GM12801 (cell line): Measurements from ENCODE around the gene NHS.

Source experiments
- CTCF ChIP-seq: IDR thresholded peaks from one replicate; pipeline ENCODE4 v1.5.1; 2011; ENCODE audit warnings: control low read depth; ENCODE audit not compliant: insufficient read length; ENCODE audit errors: extremely low read depth

The NHS gene

GRCh38 chrX:17377091-17377717 is 2.2 kb downstream of the NHS start:
- no peak for TF ChIP-seq CTCF

GRCh38 chrX:17377795-17378194 is 2.8 kb downstream of the NHS start:
- TF ChIP-seq CTCF: no peak

- no peak for TF ChIP-seq CTCF
Measured at GRCh38 chrX:17380221-17380620, 5.2 kb downstream of the NHS start.

- TF ChIP-seq CTCF: no peak
Measured at GRCh38 chrX:17390419-17390850, 15.4 kb downstream of the NHS start.

- TF ChIP-seq CTCF: no peak
Measured at GRCh38 chrX:17395154-17395553, 20.2 kb downstream of the NHS start.

GRCh38 chrX:17397074-17397473 is 22.1 kb downstream of the NHS start:
- TF ChIP-seq CTCF: no peak

- no peak for TF ChIP-seq CTCF
Measured at GRCh38 chrX:17403189-17403691, 28.2 kb downstream of the NHS start.
